Measurements from ENCODE around the gene DLL3.

Gene DLL3

DNA sequence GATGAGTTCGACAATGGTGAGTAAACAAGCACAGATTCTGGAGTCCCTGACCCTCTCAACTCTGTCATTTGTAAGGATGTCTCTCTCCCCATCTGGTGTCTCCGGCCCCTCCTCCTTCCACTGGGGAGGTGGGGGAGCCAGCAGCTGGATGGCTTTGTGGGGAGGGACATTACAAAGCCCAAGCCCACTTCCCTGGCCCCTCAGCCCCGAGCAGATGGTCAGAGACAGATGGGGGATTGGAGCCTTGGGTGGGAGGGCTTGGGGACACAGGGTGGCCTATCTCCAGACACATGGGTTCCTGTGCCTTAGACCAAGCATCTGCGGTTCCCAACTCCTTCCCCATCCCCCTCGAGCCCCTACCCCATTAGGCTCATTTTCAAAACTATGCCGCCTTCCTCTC, 15.6 kb upstream of the DLL3 start:
- TF ChIP-seq, protein P1, sequence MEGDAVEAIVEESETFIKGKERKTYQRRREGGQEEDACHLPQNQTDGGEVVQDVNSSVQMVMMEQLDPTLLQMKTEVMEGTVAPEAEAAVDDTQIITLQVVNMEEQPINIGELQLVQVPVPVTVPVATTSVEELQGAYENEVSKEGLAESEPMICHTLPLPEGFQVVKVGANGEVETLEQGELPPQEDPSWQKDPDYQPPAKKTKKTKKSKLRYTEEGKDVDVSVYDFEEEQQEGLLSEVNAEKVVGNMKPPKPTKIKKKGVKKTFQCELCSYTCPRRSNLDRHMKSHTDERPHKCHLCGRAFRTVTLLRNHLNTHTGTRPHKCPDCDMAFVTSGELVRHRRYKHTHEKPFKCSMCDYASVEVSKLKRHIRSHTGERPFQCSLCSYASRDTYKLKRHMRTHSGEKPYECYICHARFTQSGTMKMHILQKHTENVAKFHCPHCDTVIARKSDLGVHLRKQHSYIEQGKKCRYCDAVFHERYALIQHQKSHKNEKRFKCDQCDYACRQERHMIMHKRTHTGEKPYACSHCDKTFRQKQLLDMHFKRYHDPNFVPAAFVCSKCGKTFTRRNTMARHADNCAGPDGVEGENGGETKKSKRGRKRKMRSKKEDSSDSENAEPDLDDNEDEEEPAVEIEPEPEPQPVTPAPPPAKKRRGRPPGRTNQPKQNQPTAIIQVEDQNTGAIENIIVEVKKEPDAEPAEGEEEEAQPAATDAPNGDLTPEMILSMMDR (IDR thresholded peaks at IDR 0.05; ENCODE audit: low read depth, low read length, missing control alignments), result no peak
- DNase-seq (ENCODE audit: extremely low read depth, low read depth), result no peak
- no peak overlapping the region for H3K4me3 ChIP-seq (replicated peaks; ENCODE audit: low read depth, low read length)

GRCh38 chr19:39489756-39490155, 9.0 kb upstream of the DLL3 start:
- TF ChIP-seq, protein P1 (IDR thresholded peaks at IDR 0.05; ENCODE audit: low read depth, low read length, missing control alignments), result no peak
- DNase-seq (ENCODE audit: extremely low read depth, low read depth), result no peak
- no peak overlapping the region for H3K4me3 ChIP-seq (replicated peaks; ENCODE audit: low read depth, low read length)

GRCh38 chr19:39492225-39492624, 6.5 kb upstream of the DLL3 start:
- TF ChIP-seq, protein P1 (IDR thresholded peaks at IDR 0.05; ENCODE audit: low read depth, low read length, missing control alignments), result no peak
- no peak for DNase-seq (ENCODE audit: extremely low read depth, low read depth)
- H3K4me3 ChIP-seq (replicated peaks; ENCODE audit: low read depth, low read length), result no peak overlapping the region

DNA sequence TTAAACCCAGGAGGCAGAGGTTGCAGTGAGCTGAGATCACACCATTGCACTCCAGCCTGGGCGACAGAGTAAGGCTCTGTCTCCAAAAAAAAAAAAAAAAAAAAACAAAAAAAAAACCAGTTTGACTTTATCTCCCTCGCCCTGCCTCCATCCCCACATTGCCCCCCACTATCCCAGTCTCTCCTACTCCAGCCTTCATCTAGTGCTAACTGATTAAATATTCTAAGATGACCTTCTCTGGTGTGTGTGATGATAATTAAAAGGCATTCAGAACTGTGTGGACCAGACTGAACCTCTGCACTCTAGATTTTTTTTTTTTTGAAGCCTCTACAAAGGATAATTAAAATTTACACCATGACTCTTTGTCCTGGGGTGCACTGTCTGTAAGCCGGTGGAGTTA, 6.0 kb upstream of the DLL3 start:
- TF ChIP-seq, protein P1 (IDR thresholded peaks at IDR 0.05; ENCODE audit: low read depth, low read length, missing control alignments), result no peak
- no peak overlapping the region for H3K4me3 ChIP-seq (replicated peaks; ENCODE audit: low read depth, low read length)

GRCh38 chr19:39494661-39495060, 4.1 kb upstream of the DLL3 start:
- H3K4me3 ChIP-seq (replicated peaks; ENCODE audit: low read depth, low read length), result no peak overlapping the region
- no peak for DNase-seq (ENCODE audit: extremely low read depth, low read depth)
- TF ChIP-seq, protein P1 (IDR thresholded peaks at IDR 0.05; ENCODE audit: low read depth, low read length, missing control alignments), result no peak

More for the DNA sequence above, 6.0 kb upstream of the DLL3 start:
- DNase-seq (ENCODE audit: extremely low read depth, low read depth), result no peak

DNA sequence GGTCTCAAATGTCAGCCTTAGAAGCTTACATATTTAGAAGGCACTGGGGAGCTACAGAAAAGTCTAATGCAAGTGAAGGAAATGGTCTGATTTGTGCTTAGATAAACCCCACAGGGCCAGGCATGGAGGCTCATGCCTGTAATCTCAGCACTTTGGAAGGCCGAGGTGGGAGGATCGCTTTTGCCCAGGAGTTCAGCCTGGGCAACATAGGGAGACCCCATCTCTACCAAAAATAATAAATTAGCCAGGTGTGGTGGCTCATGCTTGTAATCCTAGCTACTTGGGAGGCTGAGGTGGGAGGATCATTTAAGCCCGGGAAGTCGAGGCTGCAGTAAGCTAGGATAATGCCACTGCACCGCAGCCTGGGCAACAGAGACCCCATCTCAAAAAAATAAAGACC, 2.7 kb upstream of the DLL3 start:
- TF ChIP-seq, protein P1 (IDR thresholded peaks at IDR 0.05; ENCODE audit: low read depth, low read length, missing control alignments), result no peak
- H3K4me3 ChIP-seq (replicated peaks; ENCODE audit: low read depth, low read length), result no peak overlapping the region
- DNase-seq (ENCODE audit: extremely low read depth, low read depth), result no peak

DNA sequence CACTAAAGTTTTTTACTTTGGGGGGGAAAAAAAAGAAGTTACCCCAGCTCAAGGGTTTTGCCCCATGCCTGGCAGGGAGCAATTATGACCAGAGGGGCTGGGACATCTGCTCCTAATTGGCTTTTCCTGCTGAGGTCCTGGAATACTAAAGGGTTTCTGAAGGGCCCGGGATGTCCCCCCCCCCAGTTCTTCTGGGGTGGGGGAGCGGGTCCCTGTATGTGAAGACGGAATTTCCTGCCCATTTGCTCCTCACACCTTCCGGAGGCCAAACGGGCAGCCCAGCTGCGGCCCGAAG, 1.1 kb upstream of the DLL3 start:
- H3K4me3 ChIP-seq (replicated peaks; ENCODE audit: low read depth, low read length), result peak overlapping the region; percentile 25
- TF ChIP-seq, protein P1 (IDR thresholded peaks at IDR 0.05; ENCODE audit: low read depth, low read length, missing control alignments), result no peak
- DNase-seq (ENCODE audit: extremely low read depth, low read depth), result no peak

All from HFF-Myc (cell line).